ENCODE data around the gene GBA2. TPM values are rescaled to one million over a fixed set of nuclear protein-coding genes. Genes with fewer than 3 reads are reported as not detected.

GBA2 gene
- total RNA-seq, 4 donors from 2014 or later = 71.4 to 111 (median 101) TPM

DNA sequence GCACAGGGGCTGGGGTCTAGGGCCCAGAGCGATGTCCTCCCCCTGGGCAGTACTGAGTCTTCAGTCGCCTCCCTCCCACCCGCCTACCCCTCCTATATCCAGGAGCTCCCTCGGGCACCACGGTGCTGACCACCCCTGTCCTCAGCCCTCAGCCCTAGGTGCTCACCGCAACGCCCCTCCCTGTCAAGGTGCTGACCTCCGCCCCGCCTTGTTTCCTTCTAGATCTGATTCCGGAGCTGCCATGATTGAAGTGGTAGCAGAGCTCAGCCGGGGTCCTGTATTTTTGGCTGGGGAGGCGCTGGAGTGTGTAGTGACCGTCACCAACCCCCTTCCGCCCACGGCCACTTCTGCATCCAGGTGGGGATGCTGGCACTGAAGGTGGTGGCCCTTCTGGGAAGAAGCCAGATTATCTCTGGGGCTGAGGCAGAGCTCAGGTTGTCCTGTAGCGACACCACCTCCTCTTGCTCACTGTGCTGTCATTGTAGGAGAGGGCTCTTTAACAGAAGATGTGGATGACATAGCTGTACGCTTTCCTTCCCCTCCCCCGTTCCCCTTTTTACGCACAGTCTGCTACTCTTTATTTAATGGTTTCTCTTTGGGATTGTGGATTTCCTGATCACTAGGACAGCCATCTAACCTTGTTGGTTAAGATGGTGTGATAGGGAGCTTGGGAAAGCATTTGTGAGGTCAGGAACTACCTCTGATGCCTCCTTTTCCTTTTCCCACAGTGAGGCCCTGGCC, 657 bp upstream of the GBA2 start:
- 5 to 6% methylated on average over 12 to 13 of the region's 19 CpGs for WGBS, 2 donors
- Histone ChIP-seq H3K4me3 (replicated peaks in 1 of 3) (peak overlapping the region; percentile 61 to 69 (median 62)), H3K27me3 (no peaks in the 10 kb centered on the region), H3K4me1 (peaks cover 34 to 35% of the 10 kb centered on the region in 2 donors), H3K27ac (peak overlapping the region; percentile 68 to 86 (median 84)), H3K36me3 (peaks cover 25 to 37% of the 10 kb centered on the region in 2 donors), H3K9me3 (no peaks in the 10 kb centered on the region)
- no peak for TF ChIP-seq POLR2A (IDR thresholded peaks at IDR 0.05)
- TF ChIP-seq, protein P1, sequence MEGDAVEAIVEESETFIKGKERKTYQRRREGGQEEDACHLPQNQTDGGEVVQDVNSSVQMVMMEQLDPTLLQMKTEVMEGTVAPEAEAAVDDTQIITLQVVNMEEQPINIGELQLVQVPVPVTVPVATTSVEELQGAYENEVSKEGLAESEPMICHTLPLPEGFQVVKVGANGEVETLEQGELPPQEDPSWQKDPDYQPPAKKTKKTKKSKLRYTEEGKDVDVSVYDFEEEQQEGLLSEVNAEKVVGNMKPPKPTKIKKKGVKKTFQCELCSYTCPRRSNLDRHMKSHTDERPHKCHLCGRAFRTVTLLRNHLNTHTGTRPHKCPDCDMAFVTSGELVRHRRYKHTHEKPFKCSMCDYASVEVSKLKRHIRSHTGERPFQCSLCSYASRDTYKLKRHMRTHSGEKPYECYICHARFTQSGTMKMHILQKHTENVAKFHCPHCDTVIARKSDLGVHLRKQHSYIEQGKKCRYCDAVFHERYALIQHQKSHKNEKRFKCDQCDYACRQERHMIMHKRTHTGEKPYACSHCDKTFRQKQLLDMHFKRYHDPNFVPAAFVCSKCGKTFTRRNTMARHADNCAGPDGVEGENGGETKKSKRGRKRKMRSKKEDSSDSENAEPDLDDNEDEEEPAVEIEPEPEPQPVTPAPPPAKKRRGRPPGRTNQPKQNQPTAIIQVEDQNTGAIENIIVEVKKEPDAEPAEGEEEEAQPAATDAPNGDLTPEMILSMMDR (IDR thresholded peaks at IDR 0.05) = no peak
- intact Hi-C loops (cut with DNase I) = loop anchor here (10.0 kb wide), 1 partner anchor 75 kb away; the partner anchor contains the start of genes FAM221B and TMEM8B
- DNase-seq = peak; percentile 65 to 68

DNA sequence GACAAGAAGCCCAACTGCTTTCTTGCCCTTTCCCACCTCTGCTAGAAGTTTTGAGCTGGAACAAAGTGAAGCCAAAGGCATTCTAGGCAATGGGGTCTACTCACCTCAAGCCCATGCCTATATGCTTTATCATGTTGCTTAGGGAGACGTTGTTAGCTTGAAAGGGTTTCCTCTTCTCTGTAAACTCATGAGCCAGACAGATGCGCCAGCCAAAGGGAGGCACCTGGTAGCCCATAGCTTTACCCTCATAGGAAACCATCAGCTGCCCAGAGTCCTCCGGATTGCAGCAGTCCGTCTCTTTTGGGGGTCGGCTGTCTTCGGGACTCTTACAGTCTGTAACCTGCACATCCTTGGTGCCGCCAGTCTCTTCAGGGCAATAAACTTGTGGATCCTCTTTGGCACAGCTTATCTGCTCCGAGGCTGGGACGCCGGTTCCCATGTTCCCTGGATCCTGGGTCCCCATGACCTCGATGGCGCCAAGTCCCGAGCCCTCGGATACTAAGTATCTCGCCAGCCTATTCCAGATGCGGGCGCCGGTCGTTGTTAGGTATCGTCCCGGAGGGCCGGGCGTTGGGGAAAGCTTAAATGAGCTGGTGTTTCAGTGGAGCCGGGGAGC, 678 bp downstream of the GBA2 start:
- H3K27ac ChIP-seq = peak overlapping the region; percentile 68 to 86 (median 84)
- 0 to 1% methylated on average over 1 to 23 of the region's 24 CpGs for WGBS, 2 donors
- peak overlapping the region; percentile 61 to 69 (median 62) for H3K4me3 ChIP-seq (replicated peaks in 1 of 3)
- H3K27me3 ChIP-seq = no peaks in the 10 kb centered on the region
- no peaks in the 10 kb centered on the region for H3K9me3 ChIP-seq
- DNase-seq = no peak
- TF ChIP-seq, protein P1 (IDR thresholded peaks at IDR 0.05) = no peak
- TF ChIP-seq POLR2A (IDR thresholded peaks at IDR 0.05) = no peak
- peaks cover 35 to 39% of the 10 kb centered on the region in 2 donors for H3K36me3 ChIP-seq
- intact Hi-C loops (cut with DNase I) = loop anchor here (10.0 kb wide), 1 partner anchor 76 kb away; the partner anchor contains the start of genes FAM221B and TMEM8B
- peaks cover 34 to 35% of the 10 kb centered on the region in 2 donors for H3K4me1 ChIP-seq

DNA sequence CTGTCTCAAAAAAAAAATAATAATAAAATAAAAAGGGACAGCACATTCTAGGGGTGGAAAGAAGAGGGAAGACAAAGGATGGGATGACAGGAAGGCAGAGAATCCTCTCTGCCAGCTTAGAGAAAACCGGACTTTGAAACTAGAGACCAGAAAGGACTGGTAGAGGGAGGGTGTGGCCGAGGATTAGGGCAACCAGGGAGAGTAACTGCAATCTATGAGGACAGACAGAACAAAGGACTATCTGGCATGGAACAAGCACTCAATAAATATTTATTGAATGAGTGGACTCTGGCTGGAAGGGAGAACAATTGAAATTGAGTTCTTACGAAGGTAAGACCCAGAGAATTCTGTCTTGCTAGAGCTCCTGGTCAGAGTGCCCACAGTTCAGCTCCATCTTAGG, 2.4 kb downstream of the GBA2 start:
- no peak for TF ChIP-seq POLR2A (IDR thresholded peaks at IDR 0.05)
- TF ChIP-seq, protein P1 (IDR thresholded peaks at IDR 0.05) = no peak
- no peaks in the 10 kb centered on the region for H3K27me3 ChIP-seq
- H3K36me3 ChIP-seq = peaks cover 32 to 33% of the 10 kb centered on the region in 2 donors
- H3K27ac ChIP-seq = no peak overlapping the region
- intact Hi-C loops (cut with DNase I) = loop anchor here (10.0 kb wide), 1 partner anchor 78 kb away; the partner anchor contains the start of genes FAM221B and TMEM8B
- no peaks in the 10 kb centered on the region for H3K9me3 ChIP-seq
- H3K4me3 ChIP-seq (replicated peaks in 1 of 3) = peak overlapping the region in 1 of 3 donors; percentile 12
- peaks cover 34 to 35% of the 10 kb centered on the region in 2 donors for H3K4me1 ChIP-seq
- WGBS, 2 donors = 50 to 55% methylated on average over 3 of the region's 3 CpGs
- DNase-seq = no peak

DNA sequence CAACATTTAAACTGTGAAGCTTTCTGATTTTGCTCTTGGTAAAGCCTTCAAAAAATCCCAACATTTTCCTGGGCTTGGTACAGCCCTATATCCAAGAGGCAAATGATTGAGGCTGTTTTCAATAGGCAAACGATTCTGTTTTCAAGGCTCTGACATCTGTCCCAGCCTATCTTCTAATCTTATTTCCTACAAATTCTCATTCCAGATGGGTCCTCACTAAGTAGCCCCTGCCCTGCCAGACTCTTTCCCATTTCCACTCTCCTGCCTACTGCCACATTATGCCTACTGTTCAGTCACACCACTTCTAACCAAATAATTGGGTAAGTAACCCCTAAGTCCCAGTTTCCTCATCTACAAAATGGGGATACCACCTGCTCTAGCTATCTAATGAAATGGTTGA, 3.5 kb downstream of the GBA2 start:
- 54 to 67% methylated on average over 1 of the region's 1 CpG for WGBS, 2 donors
- intact Hi-C loops (cut with DNase I) = loop anchor here (10.0 kb wide), 1 partner anchor 79 kb away; the partner anchor contains the start of genes FAM221B and TMEM8B
- no peak for DNase-seq
- H3K36me3 ChIP-seq = peaks cover 28 to 37% of the 10 kb centered on the region in 2 donors
- H3K27ac ChIP-seq = no peak overlapping the region
- H3K4me1 ChIP-seq = peaks cover 33 to 34% of the 10 kb centered on the region in 2 donors
- no peaks in the 10 kb centered on the region for H3K9me3 ChIP-seq
- no peak for TF ChIP-seq POLR2A (IDR thresholded peaks at IDR 0.05)
- TF ChIP-seq, protein P1 (IDR thresholded peaks at IDR 0.05) = no peak
- no peaks in the 10 kb centered on the region for H3K27me3 ChIP-seq
- no peak overlapping the region for H3K4me3 ChIP-seq (replicated peaks in 1 of 3)

All from thyroid gland (tissue), 4 donors.